ENCODE results near the gene CORO2A. TPM values are rescaled to one million over a fixed set of nuclear protein-coding genes. Genes with fewer than 3 reads are reported as not detected.

CORO2A gene
- total RNA-seq, 1 donor from 2014 or later: 26.1 TPM

- no peaks in the 10 kb centered on the region for H3K36me3 ChIP-seq
- H3K9me3 ChIP-seq: no peaks in the 10 kb centered on the region
- H3K4me1 ChIP-seq: no peaks in the 10 kb centered on the region
- no peak for DNase-seq
- no peak overlapping the region for H3K4me3 ChIP-seq
- no peak for ATAC-seq
- TF ChIP-seq, protein P1, sequence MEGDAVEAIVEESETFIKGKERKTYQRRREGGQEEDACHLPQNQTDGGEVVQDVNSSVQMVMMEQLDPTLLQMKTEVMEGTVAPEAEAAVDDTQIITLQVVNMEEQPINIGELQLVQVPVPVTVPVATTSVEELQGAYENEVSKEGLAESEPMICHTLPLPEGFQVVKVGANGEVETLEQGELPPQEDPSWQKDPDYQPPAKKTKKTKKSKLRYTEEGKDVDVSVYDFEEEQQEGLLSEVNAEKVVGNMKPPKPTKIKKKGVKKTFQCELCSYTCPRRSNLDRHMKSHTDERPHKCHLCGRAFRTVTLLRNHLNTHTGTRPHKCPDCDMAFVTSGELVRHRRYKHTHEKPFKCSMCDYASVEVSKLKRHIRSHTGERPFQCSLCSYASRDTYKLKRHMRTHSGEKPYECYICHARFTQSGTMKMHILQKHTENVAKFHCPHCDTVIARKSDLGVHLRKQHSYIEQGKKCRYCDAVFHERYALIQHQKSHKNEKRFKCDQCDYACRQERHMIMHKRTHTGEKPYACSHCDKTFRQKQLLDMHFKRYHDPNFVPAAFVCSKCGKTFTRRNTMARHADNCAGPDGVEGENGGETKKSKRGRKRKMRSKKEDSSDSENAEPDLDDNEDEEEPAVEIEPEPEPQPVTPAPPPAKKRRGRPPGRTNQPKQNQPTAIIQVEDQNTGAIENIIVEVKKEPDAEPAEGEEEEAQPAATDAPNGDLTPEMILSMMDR (IDR thresholded peaks at IDR 0.05): no peak
- no peaks in the 10 kb centered on the region for H3K27me3 ChIP-seq (ENCODE audit: low read depth)
- intact Hi-C loops (cut with DNase I): no loop called here
- H3K27ac ChIP-seq: no peak overlapping the region
Measured at GRCh38 chr9:98182889-98183599, 9.4 kb downstream of the CORO2A start.

GRCh38 chr9:98182069-98182820 is 10.2 kb downstream of the CORO2A start:
- TF ChIP-seq, protein P1 (IDR thresholded peaks at IDR 0.05): no peak
- Histone ChIP-seq H3K27ac (no peak overlapping the region), H3K27me3 (ENCODE audit: low read depth) (no peaks in the 10 kb centered on the region), H3K4me1 (peaks cover under 1% of the 10 kb centered on the region), H3K9me3 (no peaks in the 10 kb centered on the region), H3K36me3 (no peaks in the 10 kb centered on the region), H3K4me3 (no peak overlapping the region)
- no peak for ATAC-seq
- DNase-seq: no peak
- intact Hi-C loops (cut with DNase I): no loop called here

DNA sequence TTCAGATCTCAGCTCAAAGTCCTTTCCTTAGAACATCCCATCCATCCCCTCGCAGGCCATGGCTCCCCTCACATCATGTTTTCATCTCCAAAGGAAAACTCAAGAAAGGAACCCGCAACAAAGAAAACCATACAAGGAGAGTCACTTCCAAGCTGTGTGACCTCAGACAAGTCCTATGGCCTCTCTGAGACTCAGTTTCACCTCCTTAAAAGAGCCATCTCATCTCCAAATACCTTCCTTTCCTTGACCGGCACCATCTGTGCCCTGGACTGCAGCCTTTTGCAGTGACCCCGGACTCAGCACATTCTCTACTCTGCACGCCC is 10.7 kb downstream of the CORO2A start:
- no peak for DNase-seq
- TF ChIP-seq, protein P1 (IDR thresholded peaks at IDR 0.05): no peak
- no peak overlapping the region for H3K4me3 ChIP-seq
- no peak overlapping the region for H3K27ac ChIP-seq
- no peak for ATAC-seq
- no peaks in the 10 kb centered on the region for H3K36me3 ChIP-seq
- H3K27me3 ChIP-seq (ENCODE audit: low read depth): no peaks in the 10 kb centered on the region
- H3K4me1 ChIP-seq: peaks cover 5% of the 10 kb centered on the region
- no peaks in the 10 kb centered on the region for H3K9me3 ChIP-seq
- intact Hi-C loops (cut with DNase I): no loop called here

- H3K4me3 ChIP-seq: no peak overlapping the region
- H3K27me3 ChIP-seq (ENCODE audit: low read depth): no peaks in the 10 kb centered on the region
- no peak overlapping the region for H3K27ac ChIP-seq
- no peaks in the 10 kb centered on the region for H3K36me3 ChIP-seq
- TF ChIP-seq, protein P1 (IDR thresholded peaks at IDR 0.05): no peak
- intact Hi-C loops (cut with DNase I): no loop called here
- DNase-seq (no peak), ATAC-seq (no peak)
- H3K9me3 ChIP-seq: no peaks in the 10 kb centered on the region
- H3K4me1 ChIP-seq: peaks cover 11% of the 10 kb centered on the region
Measured at GRCh38 chr9:98180996-98181395, 11.4 kb downstream of the CORO2A start.

- TF ChIP-seq, protein P1 (IDR thresholded peaks at IDR 0.05): no peak
- no peaks in the 10 kb centered on the region for H3K36me3 ChIP-seq
- no peak for DNase-seq
- no peak overlapping the region for H3K4me3 ChIP-seq
- peaks cover 20% of the 10 kb centered on the region for H3K4me1 ChIP-seq
- no peaks in the 10 kb centered on the region for H3K27me3 ChIP-seq (ENCODE audit: low read depth)
- H3K9me3 ChIP-seq: no peaks in the 10 kb centered on the region
- no peak for ATAC-seq
- intact Hi-C loops (cut with DNase I): no loop called here
- H3K27ac ChIP-seq: no peak overlapping the region
Measured at GRCh38 chr9:98178874-98179850, 13.3 kb downstream of the CORO2A start.
